Body of pancreas (tissue), 4 donors: ENCODE results near the gene POSTN. TPM values are rescaled to one million over a fixed set of nuclear protein-coding genes. Genes with fewer than 3 reads are reported as not detected.

Experiments used
- ATAC-seq: fragments of 150-250 bp; one replicate; pipeline ENCODE4 v1.9.1; 2016
- DNase-seq, 4 donors: peaks; one replicate each; pipeline ENCODE4 v3.0.0-alpha.2; 2019
- H3K27ac ChIP-seq, 4 donors: fragments of 200-600 bp; sonication (generic); 1 replicate in 3 of 4; 2 replicates in 1 of 4; pipeline versions ENCODE4 v1.5.1 to v1.6.1; 2016 to 2019; ENCODE audit warnings: mild to moderate bottlenecking in 1 of 4, mixed read lengths in 1 of 4, moderate library complexity in 1 of 4
- H3K27me3 ChIP-seq, 2 donors: fragments of 200-600 bp; sonication (generic); one replicate each; pipeline ENCODE4 v1.6.0; 2016; ENCODE audit warnings: mild to moderate bottlenecking in 1 of 2
- H3K36me3 ChIP-seq, 2 donors: fragments of 200-600 bp; sonication (generic); replicated peaks in 1 of 2; 2 replicates each; pipeline ENCODE4 v1.5.1; 2016; ENCODE audit warnings: low read depth in 2 of 2; ENCODE audit not compliant: insufficient read depth in 1 of 2
- H3K4me1 ChIP-seq: fragments of 200-600 bp; sonication (generic); one replicate; pipeline ENCODE4 v1.6.0; 2016
- H3K4me3 ChIP-seq, 2 donors: fragments of 200-600 bp; sonication (generic); 1 replicate in 1 of 2; 2 replicates in 1 of 2; pipeline ENCODE4 v1.5.1; 2016 to 2019
- H3K9me3 ChIP-seq, 3 donors: fragments of 200-600 bp; sonication (generic); 1 replicate in 2 of 3; 2 replicates in 1 of 3; pipeline ENCODE4 v1.5.1; 2016
- POLR2A ChIP-seq, 3 donors: fragments of 450-650 bp; IDR thresholded peaks; one replicate each; pipeline ENCODE4 v1.6.1; 2016; ENCODE audit warnings: antibody characterized with exemption in 3 of 3, mild to moderate bottlenecking in 2 of 3
- WGBS, 2 donors: methylation state at CpG; one replicate each; pipeline ENCODE4 v1.1.5; 2017; 5-methylcytosine and 5-hydroxymethylcytosine counted together
- intact Hi-C: fragments of 100-400 bp; cut with DNase I; formaldehyde crosslinking; loops from one replicate; pipeline ENCODE4 v1.15.1; 2023
- total RNA-seq, 2 donors: library from RNA; depleted of rRNA; stranded (reverse); fragments of >200 nt; gene quantifications; one replicate each; pipeline ENCODE4 v1.1.0, GENCODE V29; 2016
- TF ChIP-seq, protein P1 (sequence below), 7 experiments: fragments of 450-650 bp in 4 of 7; fragments of 200-600 bp in 3 of 7; sonication (generic) in 3 of 7; IDR thresholded peaks; one replicate each; pipeline ENCODE4 v1.5.1; 2016 to 2019; ENCODE audit warnings: antibody characterized with exemption in 7 of 7

Gene POSTN
- total RNA-seq, 2 donors from 2014 or later: 4.4 to 6.9 TPM

DNA sequence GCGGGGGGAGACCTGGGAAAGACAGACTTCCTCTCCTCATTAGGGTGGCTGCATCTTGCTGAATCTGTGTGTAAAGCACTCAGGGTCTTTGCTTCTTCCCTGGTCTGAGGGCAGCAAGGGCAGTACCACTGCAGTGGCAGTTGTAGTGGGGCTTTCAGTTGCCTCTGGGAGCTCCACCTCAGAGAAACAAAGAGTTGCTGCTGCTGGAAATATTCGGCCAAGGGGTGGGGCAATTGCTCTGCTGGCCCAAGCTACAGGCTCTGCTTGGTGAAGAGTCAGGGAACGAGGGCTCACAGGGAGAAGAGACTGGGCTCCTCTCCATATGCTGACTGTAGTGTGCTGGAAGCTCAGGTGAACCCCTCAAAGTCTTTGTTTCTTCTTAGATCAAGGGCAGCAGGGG, 52.5 kb downstream of the POSTN start:
- H3K27me3 ChIP-seq: no peaks in the 10 kb centered on the region
- no peak for DNase-seq
- no peaks in the 10 kb centered on the region for H3K36me3 ChIP-seq
- TF ChIP-seq, protein P1, sequence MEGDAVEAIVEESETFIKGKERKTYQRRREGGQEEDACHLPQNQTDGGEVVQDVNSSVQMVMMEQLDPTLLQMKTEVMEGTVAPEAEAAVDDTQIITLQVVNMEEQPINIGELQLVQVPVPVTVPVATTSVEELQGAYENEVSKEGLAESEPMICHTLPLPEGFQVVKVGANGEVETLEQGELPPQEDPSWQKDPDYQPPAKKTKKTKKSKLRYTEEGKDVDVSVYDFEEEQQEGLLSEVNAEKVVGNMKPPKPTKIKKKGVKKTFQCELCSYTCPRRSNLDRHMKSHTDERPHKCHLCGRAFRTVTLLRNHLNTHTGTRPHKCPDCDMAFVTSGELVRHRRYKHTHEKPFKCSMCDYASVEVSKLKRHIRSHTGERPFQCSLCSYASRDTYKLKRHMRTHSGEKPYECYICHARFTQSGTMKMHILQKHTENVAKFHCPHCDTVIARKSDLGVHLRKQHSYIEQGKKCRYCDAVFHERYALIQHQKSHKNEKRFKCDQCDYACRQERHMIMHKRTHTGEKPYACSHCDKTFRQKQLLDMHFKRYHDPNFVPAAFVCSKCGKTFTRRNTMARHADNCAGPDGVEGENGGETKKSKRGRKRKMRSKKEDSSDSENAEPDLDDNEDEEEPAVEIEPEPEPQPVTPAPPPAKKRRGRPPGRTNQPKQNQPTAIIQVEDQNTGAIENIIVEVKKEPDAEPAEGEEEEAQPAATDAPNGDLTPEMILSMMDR (IDR thresholded peaks at IDR 0.05): no peak
- no peak for TF ChIP-seq POLR2A (IDR thresholded peaks at IDR 0.05)
- intact Hi-C loops: no loop called here
- no peak overlapping the region for H3K27ac ChIP-seq
- H3K9me3 ChIP-seq: no peaks in the 10 kb centered on the region
- no peak for ATAC-seq
- 40 to 52% methylated on average over 3 of the region's 3 CpGs for WGBS, 2 donors
- H3K4me1 ChIP-seq: no peaks in the 10 kb centered on the region
- H3K4me3 ChIP-seq: no peak overlapping the region

DNA sequence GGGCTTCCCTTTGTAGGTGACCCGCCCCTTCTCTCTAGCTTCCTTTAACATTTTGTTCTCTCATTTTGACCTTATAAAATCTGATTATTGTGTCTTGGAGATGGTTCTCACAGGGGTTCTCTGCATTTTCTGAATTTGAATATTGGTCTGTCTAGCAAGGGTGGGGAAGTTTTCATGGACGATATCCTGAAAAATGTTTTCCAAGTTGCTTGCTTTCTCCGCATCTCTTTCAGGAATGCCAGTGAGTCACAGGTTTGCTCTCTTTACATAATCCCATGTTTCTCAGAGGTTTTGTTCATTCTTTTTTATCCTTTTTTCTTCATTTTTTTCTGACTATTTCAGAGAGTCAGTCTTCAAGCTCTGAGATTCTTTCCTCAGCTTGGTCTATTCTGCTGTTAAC, 53.6 kb downstream of the POSTN start:
- Histone ChIP-seq H3K4me3 (no peak overlapping the region), H3K27me3 (no peaks in the 10 kb centered on the region), H3K9me3 (no peaks in the 10 kb centered on the region), H3K4me1 (no peaks in the 10 kb centered on the region), H3K36me3 (no peaks in the 10 kb centered on the region), H3K27ac (no peak overlapping the region)
- 71 to 83% methylated on average over 3 of the region's 3 CpGs for WGBS, 2 donors
- intact Hi-C loops: no loop called here
- TF ChIP-seq POLR2A (IDR thresholded peaks at IDR 0.05): no peak
- TF ChIP-seq, protein P1 (IDR thresholded peaks at IDR 0.05): no peak
- DNase-seq (no peak), ATAC-seq (no peak)

DNA sequence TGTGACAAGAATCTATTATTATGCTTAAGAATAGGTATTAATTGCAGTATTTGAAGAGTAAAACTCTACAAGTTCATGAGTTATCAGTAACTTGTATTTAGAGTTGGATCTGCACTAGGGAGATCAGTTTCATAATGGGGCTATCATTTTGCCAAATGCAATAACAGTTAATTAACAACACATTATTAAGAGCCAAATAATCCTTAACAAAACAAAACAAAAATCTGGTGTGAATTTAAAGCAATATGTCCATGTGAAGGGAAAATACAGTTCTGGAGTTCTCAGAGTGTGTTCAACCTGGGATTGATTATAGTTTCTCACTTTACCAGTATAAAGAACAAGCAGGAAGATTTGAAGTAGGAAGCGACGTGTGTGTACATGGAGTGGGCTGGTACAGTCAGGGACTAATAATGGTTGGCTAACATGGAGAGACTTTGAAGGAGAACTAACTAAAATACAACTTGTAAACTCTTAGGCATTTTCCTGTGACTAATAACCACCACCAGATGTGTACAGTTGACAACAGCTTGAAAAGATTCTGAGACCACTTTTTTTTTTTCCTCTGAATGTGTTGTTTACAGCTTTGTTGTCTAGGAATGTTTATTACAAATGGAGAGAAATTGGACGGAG, 58.5 kb downstream of the POSTN start:
- H3K4me1 ChIP-seq: no peaks in the 10 kb centered on the region
- no peaks in the 10 kb centered on the region for H3K27me3 ChIP-seq
- DNase-seq: no peak
- no peaks in the 10 kb centered on the region for H3K9me3 ChIP-seq
- intact Hi-C loops: no loop called here
- no peak overlapping the region for H3K27ac ChIP-seq
- H3K4me3 ChIP-seq: no peak overlapping the region
- TF ChIP-seq POLR2A (IDR thresholded peaks at IDR 0.05): no peak
- TF ChIP-seq, protein P1 (IDR thresholded peaks at IDR 0.05): no peak
- no peaks in the 10 kb centered on the region for H3K36me3 ChIP-seq
- no peak for ATAC-seq
- 61 to 63% methylated on average over 3 of the region's 3 CpGs for WGBS, 2 donors

DNA sequence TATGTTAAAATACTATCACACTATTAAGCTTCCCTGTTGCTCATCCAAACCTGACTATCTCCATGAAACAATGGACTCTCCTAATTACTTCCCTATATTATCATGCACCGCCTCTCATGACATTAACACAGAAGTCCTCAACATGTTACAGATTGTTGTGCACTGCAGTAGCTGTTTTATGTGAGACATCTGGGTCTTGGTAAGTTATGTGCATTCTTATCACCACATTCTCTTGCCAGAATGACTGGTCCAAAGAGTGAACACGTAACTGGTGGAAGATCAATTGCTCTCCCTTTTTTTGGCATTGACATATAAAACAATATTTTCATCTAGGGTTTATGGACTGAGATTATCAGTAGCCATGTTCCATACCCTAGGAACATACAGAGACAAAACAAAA, 59.4 kb downstream of the POSTN start:
- no peak for DNase-seq
- Histone ChIP-seq H3K4me1 (no peaks in the 10 kb centered on the region), H3K4me3 (no peak overlapping the region), H3K27me3 (no peaks in the 10 kb centered on the region), H3K27ac (no peak overlapping the region), H3K9me3 (no peaks in the 10 kb centered on the region), H3K36me3 (no peaks in the 10 kb centered on the region)
- intact Hi-C loops: no loop called here
- no peak for ATAC-seq
- 54 to 69% methylated on average over 2 of the region's 2 CpGs for WGBS, 2 donors
- no peak for TF ChIP-seq POLR2A (IDR thresholded peaks at IDR 0.05)
- TF ChIP-seq, protein P1 (IDR thresholded peaks at IDR 0.05): no peak

DNA sequence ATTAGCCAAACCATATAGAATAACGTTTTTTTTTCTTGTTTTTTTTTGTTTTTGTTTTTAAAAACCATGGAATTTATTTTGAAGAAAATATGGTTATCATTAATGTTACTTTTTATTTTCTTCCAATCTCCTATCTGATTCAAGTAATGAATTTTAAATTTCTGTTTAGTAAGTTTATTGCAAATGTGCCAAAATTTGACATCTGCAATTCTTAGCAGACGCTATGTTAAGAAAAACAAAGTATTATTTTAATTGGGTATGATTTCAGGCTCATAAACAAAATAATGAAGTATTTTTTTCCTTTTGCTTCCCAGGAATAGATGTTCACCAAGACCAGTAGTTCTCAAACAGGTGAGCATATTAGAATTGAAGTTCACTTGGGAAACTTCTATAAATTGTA, 63.1 kb downstream of the POSTN start:
- H3K4me1 ChIP-seq: no peaks in the 10 kb centered on the region
- no peak overlapping the region for H3K4me3 ChIP-seq
- H3K27ac ChIP-seq: no peak overlapping the region
- no peaks in the 10 kb centered on the region for H3K36me3 ChIP-seq
- DNase-seq (no peak), ATAC-seq (no peak)
- peaks cover 0 to 6% (median 0%) of the 10 kb centered on the region in 3 donors for H3K9me3 ChIP-seq
- WGBS, 2 donors: 33 to 37% methylated on average over 2 of the region's 2 CpGs
- H3K27me3 ChIP-seq: no peaks in the 10 kb centered on the region
- TF ChIP-seq, protein P1 (IDR thresholded peaks at IDR 0.05): no peak
- TF ChIP-seq POLR2A (IDR thresholded peaks at IDR 0.05): no peak
- intact Hi-C loops: no loop called here
